Measurements from ENCODE around the gene PLA2G4B. TPM values are rescaled to one million over a fixed set of nuclear protein-coding genes. Genes with fewer than 3 reads are reported as not detected.

Gene PLA2G4B
- total and polyA plus RNA-seq, 7 experiments from 2014 or later, result 0.98 to 69.9 (median 33.7) TPM

DNA sequence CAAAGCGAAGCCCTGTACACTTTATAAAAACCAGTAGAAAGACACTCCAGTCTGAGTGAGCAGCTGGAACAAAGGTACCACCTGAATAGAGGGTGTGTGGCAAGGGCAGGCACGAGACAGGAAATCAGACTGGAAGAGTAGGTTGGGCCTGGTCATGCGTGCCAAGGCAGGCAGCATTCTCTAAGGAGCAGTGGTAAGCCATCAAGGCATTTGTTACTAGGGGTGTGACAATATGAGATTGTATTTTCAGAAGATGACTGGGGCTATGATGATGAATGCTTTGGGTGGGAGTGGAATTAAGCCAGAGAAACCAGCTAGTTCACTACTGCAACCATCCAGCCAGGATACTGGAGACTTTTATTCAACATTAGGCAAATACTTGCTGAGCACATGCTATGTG is 5.8 kb upstream of the PLA2G4B start:
- Histone ChIP-seq H3K4me3 (ENCODE audit: low read length) (no peak overlapping the region), H3K27me3 (ENCODE audit: control insufficient read depth in 2 of 2, insufficient read depth in 2 of 2, low read length in 2 of 2) (no peaks in the 10 kb centered on the region), H3K9me3 (ENCODE audit: control insufficient read depth in 2 of 3, low read length in 3 of 3) (no peaks in the 10 kb centered on the region), H3K4me1 (ENCODE audit: control insufficient read depth in 2 of 2, insufficient read depth in 2 of 2, low read length in 2 of 2) (peaks cover 26 to 38% of the 10 kb centered on the region in 2 donors), H3K27ac (ENCODE audit: low read depth, low read length) (no peak overlapping the region), H3K36me3 (ENCODE audit: control insufficient read depth in 2 of 3, insufficient read depth in 3 of 3, low read length in 3 of 3) (peaks cover 0 to 38% (median 0%) of the 10 kb centered on the region in 3 experiments)
- CTCF ChIA-PET, result interaction anchor here (1.3 to 1.7 kb wide), 2 partner anchors 59 to 104 kb away, joined by 5 to 6 read pairs; partner anchors contain the start of gene MAPKBP1
- Mint-ChIP-seq H3K27me3 (no peaks in the 10 kb centered on the region), H3K36me3 (peaks cover 0 to 27% (median 5%) of the 10 kb centered on the region in 5 donors), H3K4me1 (peaks cover 46 to 72% (median 62%) of the 10 kb centered on the region in 7 donors), H3K27ac (peak overlapping the region in 5 of 9 donors; percentile 0 to 76 (median 19)), H3K9me3 (no peaks in the 10 kb centered on the region), H3K4me3 (peak overlapping the region in 7 of 10 donors; percentile 37 to 64 (median 45))
- peak in 3 of 9 donors; percentile 18 to 27 (median 20) for DNase-seq
- no peak for ATAC-seq
- intact Hi-C loops (cut with micrococcal nuclease), result no loop called here
- POLR2A ChIA-PET, result no interaction called here

DNA sequence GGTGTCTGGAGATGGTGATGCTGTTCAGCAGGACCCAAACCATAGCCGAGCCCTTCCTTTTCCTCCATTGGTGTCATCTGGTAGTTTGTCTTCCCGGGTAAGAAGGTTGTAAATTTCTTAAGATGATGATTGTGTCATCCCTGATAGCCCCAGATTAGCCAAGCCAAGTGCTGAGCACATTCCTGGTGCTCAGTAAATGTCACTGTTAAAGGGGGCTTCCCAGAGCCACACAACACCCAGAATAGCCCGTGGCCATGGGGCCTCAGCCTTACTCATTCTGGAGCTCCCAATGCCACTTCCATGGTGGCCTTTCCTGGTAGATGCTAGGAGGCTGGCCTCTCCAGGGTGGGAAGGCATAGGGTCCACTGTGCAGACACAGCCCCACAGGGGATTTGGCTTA is 4.6 kb upstream of the PLA2G4B start:
- peaks cover 0 to 21% (median 5%) of the 10 kb centered on the region in 5 donors for H3K36me3 Mint-ChIP-seq
- H3K27me3 ChIP-seq (ENCODE audit: control insufficient read depth in 2 of 2, insufficient read depth in 2 of 2, low read length in 2 of 2), result no peaks in the 10 kb centered on the region
- no peaks in the 10 kb centered on the region for H3K9me3 Mint-ChIP-seq
- H3K27me3 Mint-ChIP-seq, result no peaks in the 10 kb centered on the region
- no peak overlapping the region for H3K27ac Mint-ChIP-seq
- ATAC-seq (no peak), DNase-seq (no peak)
- peaks cover 0 to 44% (median 0%) of the 10 kb centered on the region in 3 experiments for H3K36me3 ChIP-seq (ENCODE audit: control insufficient read depth in 2 of 3, insufficient read depth in 3 of 3, low read length in 3 of 3)
- no peak overlapping the region for H3K4me3 ChIP-seq (ENCODE audit: low read length)
- intact Hi-C loops (cut with micrococcal nuclease), result no loop called here
- peaks cover 41 to 64% (median 54%) of the 10 kb centered on the region in 7 donors for H3K4me1 Mint-ChIP-seq
- ChIA-PET CTCF (interaction anchor here (0.9 kb wide), 1 partner anchor 37 kb away, joined by 3 read pairs; no protein-coding TSS in a partner anchor), POLR2A (no interaction called here)
- peak overlapping the region in 1 of 10 donors; percentile 67 for H3K4me3 Mint-ChIP-seq
- H3K27ac ChIP-seq (ENCODE audit: low read depth, low read length), result no peak overlapping the region
- no peaks in the 10 kb centered on the region for H3K9me3 ChIP-seq (ENCODE audit: control insufficient read depth in 2 of 3, low read length in 3 of 3)
- peaks cover 20 to 31% of the 10 kb centered on the region in 2 donors for H3K4me1 ChIP-seq (ENCODE audit: control insufficient read depth in 2 of 2, insufficient read depth in 2 of 2, low read length in 2 of 2)

DNA sequence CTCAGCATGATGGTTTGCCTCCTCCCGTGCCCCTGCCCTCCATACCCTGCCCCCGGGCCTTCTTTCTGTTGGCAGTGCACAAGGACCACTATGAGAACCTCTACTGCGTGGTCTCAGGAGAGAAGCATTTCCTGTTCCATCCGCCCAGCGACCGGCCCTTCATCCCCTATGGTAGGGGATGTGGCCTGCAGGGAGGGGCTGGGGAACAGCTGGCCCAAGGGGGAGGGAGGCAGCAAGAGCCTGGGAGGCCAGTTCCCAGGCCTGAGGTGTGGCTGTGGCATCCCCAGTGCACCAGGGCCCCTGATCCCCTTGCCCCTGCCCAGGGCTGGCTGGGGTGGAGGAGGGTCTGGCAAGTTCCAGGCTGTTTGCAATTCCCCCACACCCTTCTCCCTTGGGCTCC is 2.6 kb upstream of the PLA2G4B start:
- no peak for DNase-seq
- POLR2A ChIA-PET, result no interaction called here
- peaks cover 1 to 58% (median 4%) of the 10 kb centered on the region in 3 experiments for H3K36me3 ChIP-seq (ENCODE audit: control insufficient read depth in 2 of 3, insufficient read depth in 3 of 3, low read length in 3 of 3)
- H3K27ac ChIP-seq (ENCODE audit: low read depth, low read length), result no peak overlapping the region
- H3K27me3 ChIP-seq (ENCODE audit: control insufficient read depth in 2 of 2, insufficient read depth in 2 of 2, low read length in 2 of 2), result no peaks in the 10 kb centered on the region
- ATAC-seq, result no peak
- Mint-ChIP-seq H3K27ac (no peak overlapping the region), H3K4me1 (peaks cover 29 to 45% (median 36%) of the 10 kb centered on the region in 7 donors), H3K4me3 (no peak overlapping the region), H3K9me3 (no peaks in the 10 kb centered on the region), H3K36me3 (peaks cover 0 to 17% (median 5%) of the 10 kb centered on the region in 5 donors), H3K27me3 (no peaks in the 10 kb centered on the region)
- H3K4me3 ChIP-seq (ENCODE audit: low read length), result no peak overlapping the region
- intact Hi-C loops (cut with micrococcal nuclease), result no loop called here
- CTCF ChIA-PET, result no interaction called here
- H3K4me1 ChIP-seq (ENCODE audit: control insufficient read depth in 2 of 2, insufficient read depth in 2 of 2, low read length in 2 of 2), result peaks cover 9 to 20% of the 10 kb centered on the region in 2 donors
- no peaks in the 10 kb centered on the region for H3K9me3 ChIP-seq (ENCODE audit: control insufficient read depth in 2 of 3, low read length in 3 of 3)

DNA sequence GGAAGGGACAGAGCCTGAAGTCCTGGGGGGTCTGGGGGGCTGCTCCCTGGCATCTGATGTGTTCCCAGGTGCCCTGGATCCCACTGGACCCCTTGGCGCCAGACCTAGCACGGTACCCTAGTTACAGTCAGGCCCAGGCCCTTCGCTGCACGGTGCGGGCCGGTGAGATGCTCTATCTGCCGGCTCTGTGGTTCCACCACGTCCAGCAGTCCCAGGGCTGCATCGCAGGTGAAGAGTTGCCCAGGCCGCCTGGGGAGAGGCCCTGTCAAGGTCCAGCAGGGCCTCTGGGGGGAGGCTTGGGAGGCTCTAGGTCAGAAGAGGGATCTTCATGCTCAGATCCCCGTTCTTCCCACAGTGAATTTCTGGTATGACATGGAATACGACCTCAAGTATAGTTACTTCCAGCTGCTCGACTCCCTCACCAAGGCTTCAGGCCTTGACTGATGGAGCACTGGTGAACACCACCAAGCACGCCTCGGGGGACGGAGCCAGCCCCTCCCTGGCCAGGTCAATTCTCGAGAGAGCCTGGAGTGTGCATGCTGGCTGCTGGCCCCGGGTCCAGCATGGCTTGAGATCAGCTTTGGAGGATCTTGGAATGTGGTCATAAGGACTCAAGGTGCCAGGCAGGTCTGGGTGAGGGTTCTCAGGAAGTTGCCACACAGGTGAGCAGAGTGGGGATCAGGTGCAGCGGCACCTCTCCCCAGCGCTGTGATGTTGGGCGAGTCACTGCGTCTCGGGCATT is 1.8 kb upstream of the PLA2G4B start:
- H3K9me3 Mint-ChIP-seq, result no peaks in the 10 kb centered on the region
- H3K27me3 Mint-ChIP-seq, result no peaks in the 10 kb centered on the region
- Histone ChIP-seq H3K9me3 (ENCODE audit: control insufficient read depth in 2 of 3, low read length in 3 of 3) (no peaks in the 10 kb centered on the region), H3K36me3 (ENCODE audit: control insufficient read depth in 2 of 3, insufficient read depth in 3 of 3, low read length in 3 of 3) (peaks cover 4 to 63% (median 4%) of the 10 kb centered on the region in 3 experiments), H3K4me3 (ENCODE audit: low read length) (no peak overlapping the region), H3K27me3 (ENCODE audit: control insufficient read depth in 2 of 2, insufficient read depth in 2 of 2, low read length in 2 of 2) (no peaks in the 10 kb centered on the region), H3K27ac (ENCODE audit: low read depth, low read length) (no peak overlapping the region), H3K4me1 (ENCODE audit: control insufficient read depth in 2 of 2, insufficient read depth in 2 of 2, low read length in 2 of 2) (peaks cover under 1 to 12% of the 10 kb centered on the region in 2 donors)
- intact Hi-C loops (cut with micrococcal nuclease), result no loop called here
- DNase-seq (no peak), ATAC-seq (no peak)
- H3K27ac Mint-ChIP-seq, result no peak overlapping the region
- POLR2A ChIA-PET, result interaction anchor here (1.4 kb wide), 1 partner anchor 15 kb away, joined by 3 read pairs; no protein-coding TSS in a partner anchor
- H3K36me3 Mint-ChIP-seq, result peaks cover 0 to 17% (median 5%) of the 10 kb centered on the region in 5 donors
- H3K4me1 Mint-ChIP-seq, result peaks cover 23 to 37% (median 28%) of the 10 kb centered on the region in 7 donors
- H3K4me3 Mint-ChIP-seq, result no peak overlapping the region
- CTCF ChIA-PET, result interaction anchor here (0.7 kb wide), 1 partner anchor 68 kb away, joined by 3 read pairs; no protein-coding TSS in a partner anchor

DNA sequence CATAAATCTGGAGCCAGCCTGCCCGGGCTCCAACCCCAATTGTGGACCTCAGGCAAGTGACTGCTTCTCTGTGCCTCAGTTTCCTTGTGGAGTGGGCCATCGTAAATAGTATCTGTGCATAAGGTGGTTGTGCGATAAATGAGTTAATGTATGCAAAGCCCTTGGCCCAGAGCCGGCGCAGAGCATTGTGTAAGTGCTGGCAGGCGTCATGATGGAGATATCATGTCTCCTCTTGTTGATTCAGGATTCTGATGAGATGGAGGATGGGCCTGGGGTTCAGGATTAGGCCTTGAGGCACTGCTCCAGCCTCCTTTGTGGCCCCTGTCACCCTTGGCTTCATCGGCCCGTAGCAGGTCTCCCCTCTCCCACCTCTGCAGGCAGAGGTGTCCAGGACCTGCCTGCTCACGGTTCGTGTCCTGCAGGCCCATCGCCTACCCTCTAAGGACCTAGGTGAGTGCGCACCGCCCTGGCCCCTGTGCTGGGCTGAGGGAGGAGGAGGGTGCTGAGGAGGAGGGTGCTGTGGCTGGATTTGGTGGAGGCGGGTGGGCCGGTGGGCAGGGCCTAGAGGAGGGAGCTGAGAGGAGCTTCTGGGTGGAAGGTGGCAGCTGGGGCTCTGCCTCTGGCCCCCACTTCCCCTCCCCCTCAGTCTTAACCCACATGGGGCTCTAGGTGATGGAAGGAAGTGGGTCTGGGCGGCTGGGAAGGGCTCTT is 1.3 kb downstream of the PLA2G4B start:
- Mint-ChIP-seq H3K4me1 (peaks cover 0 to 11% (median 3%) of the 10 kb centered on the region in 7 donors), H3K9me3 (no peaks in the 10 kb centered on the region), H3K27ac (peak overlapping the region in 1 of 9 donors; percentile 23), H3K36me3 (peaks cover 0 to 5% (median 2%) of the 10 kb centered on the region in 5 donors), H3K27me3 (no peaks in the 10 kb centered on the region), H3K4me3 (no peak overlapping the region)
- ATAC-seq (no peak), DNase-seq (no peak)
- Histone ChIP-seq H3K9me3 (ENCODE audit: control insufficient read depth in 2 of 3, low read length in 3 of 3) (no peaks in the 10 kb centered on the region), H3K27me3 (ENCODE audit: control insufficient read depth in 2 of 2, insufficient read depth in 2 of 2, low read length in 2 of 2) (no peaks in the 10 kb centered on the region), H3K27ac (ENCODE audit: low read depth, low read length) (no peak overlapping the region), H3K4me3 (ENCODE audit: low read length) (no peak overlapping the region), H3K36me3 (ENCODE audit: control insufficient read depth in 2 of 3, insufficient read depth in 3 of 3, low read length in 3 of 3) (peaks cover 4 to 84% (median 8%) of the 10 kb centered on the region in 3 experiments), H3K4me1 (ENCODE audit: control insufficient read depth in 2 of 2, insufficient read depth in 2 of 2, low read length in 2 of 2) (no peaks in the 10 kb centered on the region)
- POLR2A ChIA-PET, result no interaction called here
- intact Hi-C loops (cut with micrococcal nuclease), result no loop called here
- CTCF ChIA-PET, result no interaction called here

DNA sequence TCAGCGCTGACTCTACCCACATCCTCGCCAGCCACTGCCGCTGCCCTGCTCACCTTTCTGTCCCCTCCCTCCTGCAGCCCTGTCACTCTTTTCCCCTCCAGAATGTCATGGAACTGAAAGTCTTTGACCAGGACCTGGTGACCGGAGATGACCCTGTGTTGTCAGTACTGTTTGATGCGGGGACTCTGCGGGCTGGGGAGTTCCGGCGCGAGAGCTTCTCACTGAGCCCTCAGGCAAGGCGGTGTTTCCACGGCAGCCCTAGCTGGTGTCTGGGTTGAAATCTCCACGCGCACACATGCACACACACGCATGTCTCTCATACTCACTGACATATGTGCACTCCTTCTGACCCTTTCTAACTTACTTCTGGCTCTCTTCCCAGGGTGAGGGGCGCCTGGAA is 2.0 kb downstream of the PLA2G4B start:
- Histone ChIP-seq H3K27ac (ENCODE audit: low read depth, low read length) (no peak overlapping the region), H3K9me3 (ENCODE audit: control insufficient read depth in 2 of 3, low read length in 3 of 3) (no peaks in the 10 kb centered on the region), H3K4me3 (ENCODE audit: low read length) (no peak overlapping the region), H3K36me3 (ENCODE audit: control insufficient read depth in 2 of 3, insufficient read depth in 3 of 3, low read length in 3 of 3) (peaks cover 4 to 84% (median 8%) of the 10 kb centered on the region in 3 experiments), H3K27me3 (ENCODE audit: control insufficient read depth in 2 of 2, insufficient read depth in 2 of 2, low read length in 2 of 2) (no peaks in the 10 kb centered on the region), H3K4me1 (ENCODE audit: control insufficient read depth in 2 of 2, insufficient read depth in 2 of 2, low read length in 2 of 2) (no peaks in the 10 kb centered on the region)
- Mint-ChIP-seq H3K27ac (no peak overlapping the region), H3K27me3 (no peaks in the 10 kb centered on the region), H3K9me3 (no peaks in the 10 kb centered on the region), H3K4me1 (peaks cover 0 to 5% (median 0%) of the 10 kb centered on the region in 7 donors), H3K36me3 (peaks cover 0 to 5% (median 2%) of the 10 kb centered on the region in 5 donors), H3K4me3 (no peak overlapping the region)
- ChIA-PET POLR2A (no interaction called here), CTCF (interaction anchor here (1.6 kb wide), 1 partner anchor 63 kb away, joined by 3 read pairs; no protein-coding TSS in a partner anchor)
- intact Hi-C loops (cut with micrococcal nuclease), result no loop called here
- DNase-seq (no peak), ATAC-seq (no peak)
